Keratinocyte (primary cell): ENCODE results near the gene CLDN1. TPM values are rescaled to one million over a fixed set of nuclear protein-coding genes. Genes with fewer than 3 reads are reported as not detected.

Source experiments
- DNase-seq: peaks from one replicate; pipeline ENCODE4 v3.0.0-alpha.2; 2011; ENCODE audit warnings: low read depth, missing footprints, low spot score
- FAIRE-seq: peaks from 2 replicates; lab custom pipeline; 2011; peaks lifted over from hg19 to GRCh38; lab: Jason Lieb, UNC
- H2AFZ ChIP-seq: 2 replicates; pipeline ENCODE4 v1.6.0; 2012; ENCODE audit warnings: low read length, control low read depth, inconsistent platforms; ENCODE audit not compliant: control insufficient read depth
- H3K27ac ChIP-seq: 2 replicates; pipeline ENCODE4 v1.5.1; 2011; ENCODE audit warnings: low read length; ENCODE audit not compliant: control insufficient read depth, insufficient read depth
- H3K27me3 ChIP-seq: 3 replicates; pipeline ENCODE4 v1.6.0; 2011; ENCODE audit warnings: low read length; ENCODE audit not compliant: control insufficient read depth, insufficient read depth; ENCODE audit errors: extremely low read depth
- H3K36me3 ChIP-seq, 2 experiments: 2 replicates in 1 of 2; 3 replicates in 1 of 2; pipeline ENCODE4 v1.5.1; 2011; ENCODE audit warnings: low read length in 2 of 2, mild to moderate bottlenecking in 1 of 2; ENCODE audit not compliant: control insufficient read depth in 2 of 2, insufficient read depth in 2 of 2; ENCODE audit errors: extremely low read depth in 1 of 2
- H3K4me1 ChIP-seq: 3 replicates; pipeline ENCODE4 v1.5.1; 2011; ENCODE audit warnings: low read length; ENCODE audit not compliant: control insufficient read depth, insufficient read depth; ENCODE audit errors: extremely low read depth
- H3K4me2 ChIP-seq: 3 replicates; pipeline ENCODE4 v1.6.0; 2011; ENCODE audit warnings: low read depth, low read length; ENCODE audit not compliant: control insufficient read depth, insufficient read depth; ENCODE audit errors: extremely low read depth
- H3K4me3 ChIP-seq, 3 experiments: fragments of 200-600 bp in 1 of 3; sonication (generic) in 1 of 3; 2 replicates in 2 of 3; 3 replicates in 1 of 3; pipeline ENCODE4 v1.5.1; 2011 to 2016; ENCODE audit warnings: low read length in 3 of 3, mild to moderate bottlenecking in 3 of 3, control low read depth in 2 of 3, inconsistent platforms in 1 of 3, low read depth in 1 of 3, mixed read lengths in 1 of 3, mixed run types in 1 of 3, moderate library complexity in 1 of 3; ENCODE audit not compliant: control insufficient read depth in 2 of 3, insufficient read depth in 2 of 3; ENCODE audit errors: extremely low read depth in 1 of 3
- H3K79me2 ChIP-seq: 2 replicates; pipeline ENCODE4 v1.6.0; 2012; ENCODE audit warnings: low read length; ENCODE audit not compliant: control insufficient read depth, insufficient read depth
- H3K9ac ChIP-seq: 3 replicates; pipeline ENCODE4 v1.6.0; 2011; ENCODE audit warnings: low read length; ENCODE audit not compliant: control insufficient read depth, insufficient read depth; ENCODE audit errors: extremely low read depth
- H3K9me1 ChIP-seq: 3 replicates; pipeline ENCODE4 v1.6.0; 2011; ENCODE audit warnings: low read length; ENCODE audit not compliant: control insufficient read depth, insufficient read depth; ENCODE audit errors: extremely low read depth
- H3K9me3 ChIP-seq: 2 replicates; pipeline ENCODE4 v1.5.1; 2012; ENCODE audit warnings: low read depth, low read length; ENCODE audit not compliant: control insufficient read depth
- H4K20me1 ChIP-seq: 3 replicates; pipeline ENCODE4 v1.6.0; 2011; ENCODE audit warnings: low read length; ENCODE audit not compliant: control insufficient read depth, insufficient read depth; ENCODE audit errors: extremely low read depth
- CTCF ChIP-seq, 3 experiments: IDR thresholded peaks in 1 of 3; conservative IDR thresholded peaks in 1 of 3; optimal IDR thresholded peaks in 1 of 3; 2 replicates in 2 of 3; 3 replicates in 1 of 3; pipeline versions ENCODE3 to v1.5.1; 2011; ENCODE audit warnings: low read length in 3 of 3, mild to moderate bottlenecking in 3 of 3, moderate library complexity in 2 of 3, control low read depth in 1 of 3, inconsistent platforms in 1 of 3; ENCODE audit not compliant: insufficient read depth in 2 of 3; ENCODE audit errors: extremely low read depth in 1 of 3
- EZH2 ChIP-seq: IDR thresholded peaks from one replicate; pipeline ENCODE4 v1.6.1; 2012; ENCODE audit warnings: inconsistent platforms, mild to moderate bottlenecking, low read length, moderate library complexity
- dilution Hi-C: fragments of 300-500 bp; cut with MboI; formaldehyde crosslinking; loops from one replicate; pipeline ENCODE4 v1.7.0; 2020; ENCODE audit warnings: low sequenced_read_pairs; ENCODE audit not compliant: extremely low pct_ligation_motif_present
- polyA plus RNA-seq, 5 experiments: library from polyadenylated mRNA; depleted of rRNA in 3 of 5; stranded (reverse) in 3 of 5; stranded (forward) in 1 of 5; unstranded in 1 of 5; fragments of >200 nt; gene quantifications; 1 replicate in 1 of 5; 2 replicates in 3 of 5; 3 replicates in 1 of 5; pipeline versions ENCODE4 v1.2.1 to v1.2.3, GENCODE V29; 2011 to 2012; ENCODE audit warnings: missing spikeins in 2 of 5, low read depth in 1 of 5, low replicate concordance in 1 of 5

CLDN1 gene
- polyA plus RNA-seq, 1 donor (not counting 4 experiments of a cell fraction or from before 2014, with no cell fraction given) = 218 TPM

GRCh38 chr3:190301591-190301990, 20.7 kb downstream of the CLDN1 start:
- no peaks in the 10 kb centered on the region for H3K9me1 ChIP-seq
- H3K4me2 ChIP-seq = peak overlapping the region; percentile 45
- H3K4me1 ChIP-seq = peaks cover 48% of the 10 kb centered on the region
- peak overlapping the region; percentile 51 for H2AFZ ChIP-seq
- no peak overlapping the region for H3K9ac ChIP-seq
- dilution Hi-C loops = no loop called here
- H3K9me3 ChIP-seq = no peaks in the 10 kb centered on the region
- FAIRE-seq = peak; percentile 67
- no peaks in the 10 kb centered on the region for H3K79me2 ChIP-seq
- H3K36me3 ChIP-seq = no peaks in the 10 kb centered on the region
- TF ChIP-seq EZH2 = no peak
- TF ChIP-seq CTCF (optimal IDR thresholded peaks at IDR 0.05 in 1 of 3, IDR thresholded peaks at IDR 0.05 in 1 of 3, conservative IDR thresholded peaks at IDR 0.05 in 1 of 3; ENCODE audit: extremely low read depth in 1 of 3, insufficient read depth in 2 of 3, low read length in 3 of 3) = no peak
- H3K27me3 ChIP-seq = no peaks in the 10 kb centered on the region
- H3K27ac ChIP-seq = peak overlapping the region; percentile 61
- no peak for DNase-seq
- H4K20me1 ChIP-seq = no peaks in the 10 kb centered on the region
- no peak overlapping the region for H3K4me3 ChIP-seq

- Histone ChIP-seq H3K4me2 (no peak overlapping the region), H3K9me3 (no peaks in the 10 kb centered on the region), H2AFZ (no peak overlapping the region), H3K27ac (no peak overlapping the region), H3K4me1 (peaks cover 31% of the 10 kb centered on the region), H3K4me3 (no peak overlapping the region), H3K27me3 (no peaks in the 10 kb centered on the region), H4K20me1 (no peaks in the 10 kb centered on the region), H3K36me3 (no peaks in the 10 kb centered on the region), H3K9ac (no peak overlapping the region), H3K9me1 (no peaks in the 10 kb centered on the region), H3K79me2 (no peaks in the 10 kb centered on the region)
- TF ChIP-seq EZH2 = no peak
- TF ChIP-seq CTCF (optimal IDR thresholded peaks at IDR 0.05 in 1 of 3, IDR thresholded peaks at IDR 0.05 in 1 of 3, conservative IDR thresholded peaks at IDR 0.05 in 1 of 3; ENCODE audit: extremely low read depth in 1 of 3, insufficient read depth in 2 of 3, low read length in 3 of 3) = no peak
- dilution Hi-C loops = no loop called here
- FAIRE-seq (no peak), DNase-seq (no peak)
Measured at GRCh38 chr3:190299969-190300368, 22.3 kb downstream of the CLDN1 start.
